SU-DHL-6 (cell line): Measurements from ENCODE around the gene OR6B2.

Experiments
- H2AFZ ChIP-seq: fragments of 200-600 bp; sonication (generic); 2 replicates; pipeline ENCODE4 v1.6.1; 2014; ENCODE audit warnings: low read depth, mild to moderate bottlenecking, moderate library complexity, mixed read lengths, antibody characterized with exemption, low read length; ENCODE audit not compliant: severe bottlenecking
- H3F3A ChIP-seq: fragments of 200-600 bp; shearing (Covaris generic); 2 replicates; pipeline ENCODE4 v1.6.0; 2016; ENCODE audit warnings: antibody characterized with exemption, mild to moderate bottlenecking; ENCODE audit not compliant: insufficient read depth
- H3K27ac ChIP-seq: fragments of 200-600 bp; sonication (generic); 2 replicates; pipeline ENCODE4 v1.5.1; 2016; ENCODE audit warnings: low read depth, mild to moderate bottlenecking, low read length, moderate library complexity, mixed read lengths
- H3K27me3 ChIP-seq: fragments of 200-600 bp; sonication (generic), shearing (Covaris generic); 2 replicates; pipeline ENCODE4 v1.6.0; 2014; ENCODE audit warnings: mild to moderate bottlenecking, low read length
- H3K36me3 ChIP-seq: fragments of 200-600 bp; sonication (generic); 2 replicates; pipeline ENCODE4 v1.6.1; 2014; ENCODE audit warnings: mild to moderate bottlenecking, low read length, mixed read lengths
- H3K4me2 ChIP-seq: fragments of 300-600, 200-600 bp; shearing (Covaris generic), sonication (generic); 2 replicates; pipeline ENCODE4 v1.6.0; 2014; ENCODE audit warnings: low read length, low read depth, mild to moderate bottlenecking; ENCODE audit not compliant: poor library complexity, severe bottlenecking
- H3K4me3 ChIP-seq: fragments of 200-600 bp; sonication (generic); 2 replicates; pipeline ENCODE4 v1.5.1; 2014; ENCODE audit warnings: antibody characterized with exemption, low read length, mild to moderate bottlenecking, mixed read lengths; ENCODE audit not compliant: insufficient read depth, poor library complexity, severe bottlenecking
- H3K79me2 ChIP-seq: fragments of 200-600 bp; sonication (generic); 2 replicates; pipeline ENCODE4 v1.6.1; 2014; ENCODE audit warnings: mild to moderate bottlenecking, low read length, moderate library complexity; ENCODE audit not compliant: insufficient read depth
- H3K9ac ChIP-seq: fragments of 200-600 bp; sonication (generic); 2 replicates; pipeline ENCODE4 v1.7.0; 2014; ENCODE audit warnings: mild to moderate bottlenecking, low read length
- H3K9me2 ChIP-seq: fragments of 200-600 bp; sonication (generic); replicated peaks from 2 replicates; pipeline ENCODE4 v1.6.1; 2014; ENCODE audit warnings: low read length; ENCODE audit not compliant: insufficient read depth
- H3K9me3 ChIP-seq: fragments of 200-600 bp; sonication (generic); 2 replicates; pipeline ENCODE4 v1.6.1; 2014; ENCODE audit warnings: low read length, mixed read lengths; ENCODE audit not compliant: insufficient read depth
- H4K20me1 ChIP-seq: fragments of 200-600 bp; sonication (generic); 2 replicates; pipeline ENCODE4 v1.6.1; 2014; ENCODE audit warnings: low read depth, mild to moderate bottlenecking, antibody characterized with exemption, low read length, moderate library complexity, mixed read lengths
- EZH2phosphoT487 ChIP-seq: fragments of 200-600 bp; sonication (generic), shearing (Covaris generic); conservative IDR thresholded peaks from 2 replicates; pipeline ENCODE4 v1.6.1; 2018; ENCODE audit warnings: mild to moderate bottlenecking, antibody characterized with exemption, low read length, moderate library complexity, mixed read lengths
- TF ChIP-seq, protein P1 (sequence below): fragments of 200-600 bp; sonication (generic); IDR thresholded peaks from one replicate; pipeline ENCODE4 v1.5.1; 2017; ENCODE audit warnings: antibody characterized with exemption, mild to moderate bottlenecking, low read length, moderate library complexity; ENCODE audit not compliant: insufficient read depth, poor library complexity, severe bottlenecking

The OR6B2 gene

DNA sequence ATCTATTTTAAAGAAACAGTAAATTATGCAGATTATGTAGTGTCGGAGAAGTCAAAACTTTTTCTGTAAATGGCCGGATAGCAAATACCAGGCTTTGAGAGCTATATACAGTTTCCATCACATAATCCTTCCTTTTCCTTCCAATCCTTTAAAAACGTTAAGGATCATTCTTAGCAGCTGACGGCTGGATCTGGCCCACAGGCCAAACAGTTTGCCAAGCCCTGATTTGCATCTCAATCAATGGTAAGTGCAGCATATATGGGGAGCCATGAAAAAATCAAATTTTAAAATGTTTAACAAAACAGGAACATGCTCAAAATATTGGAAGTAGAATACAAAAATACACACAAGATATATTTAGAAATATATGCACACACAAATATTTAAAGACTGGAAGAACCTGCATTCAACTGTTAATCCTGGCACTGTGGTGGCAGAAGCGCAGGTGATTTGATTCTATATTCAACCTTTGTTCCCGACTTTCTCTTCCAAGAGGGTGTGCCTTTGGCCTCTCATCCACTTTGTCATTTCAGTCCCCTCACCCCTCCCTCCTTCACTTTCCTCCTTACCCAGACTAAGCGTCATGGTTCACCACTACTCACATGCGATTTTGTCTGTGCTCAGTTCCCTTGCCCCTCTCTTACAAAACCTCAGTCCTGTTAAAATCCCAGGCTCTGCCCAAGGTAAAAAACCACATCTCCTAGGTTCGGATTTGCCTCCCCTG, 32.4 kb downstream of the OR6B2 start:
- Histone ChIP-seq H3K4me2 (no peak overlapping the region), H4K20me1 (no peaks in the 10 kb centered on the region), H3K79me2 (no peaks in the 10 kb centered on the region), H3K4me3 (no peak overlapping the region), H3K27me3 (no peaks in the 10 kb centered on the region), H3K9ac (no peak overlapping the region), H3K36me3 (0 out of 2 replicates have a peak, but pooled peaks cover 4% of the 10 kb centered on the region), H2AFZ (no peak overlapping the region), H3K9me3 (no peaks in the 10 kb centered on the region), H3F3A (no peaks in the 10 kb centered on the region), H3K9me2 (no peaks in the 10 kb centered on the region), H3K27ac (no peak overlapping the region)
- TF ChIP-seq, protein P1, sequence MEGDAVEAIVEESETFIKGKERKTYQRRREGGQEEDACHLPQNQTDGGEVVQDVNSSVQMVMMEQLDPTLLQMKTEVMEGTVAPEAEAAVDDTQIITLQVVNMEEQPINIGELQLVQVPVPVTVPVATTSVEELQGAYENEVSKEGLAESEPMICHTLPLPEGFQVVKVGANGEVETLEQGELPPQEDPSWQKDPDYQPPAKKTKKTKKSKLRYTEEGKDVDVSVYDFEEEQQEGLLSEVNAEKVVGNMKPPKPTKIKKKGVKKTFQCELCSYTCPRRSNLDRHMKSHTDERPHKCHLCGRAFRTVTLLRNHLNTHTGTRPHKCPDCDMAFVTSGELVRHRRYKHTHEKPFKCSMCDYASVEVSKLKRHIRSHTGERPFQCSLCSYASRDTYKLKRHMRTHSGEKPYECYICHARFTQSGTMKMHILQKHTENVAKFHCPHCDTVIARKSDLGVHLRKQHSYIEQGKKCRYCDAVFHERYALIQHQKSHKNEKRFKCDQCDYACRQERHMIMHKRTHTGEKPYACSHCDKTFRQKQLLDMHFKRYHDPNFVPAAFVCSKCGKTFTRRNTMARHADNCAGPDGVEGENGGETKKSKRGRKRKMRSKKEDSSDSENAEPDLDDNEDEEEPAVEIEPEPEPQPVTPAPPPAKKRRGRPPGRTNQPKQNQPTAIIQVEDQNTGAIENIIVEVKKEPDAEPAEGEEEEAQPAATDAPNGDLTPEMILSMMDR = no peak
- no peak for TF ChIP-seq EZH2phosphoT487

DNA sequence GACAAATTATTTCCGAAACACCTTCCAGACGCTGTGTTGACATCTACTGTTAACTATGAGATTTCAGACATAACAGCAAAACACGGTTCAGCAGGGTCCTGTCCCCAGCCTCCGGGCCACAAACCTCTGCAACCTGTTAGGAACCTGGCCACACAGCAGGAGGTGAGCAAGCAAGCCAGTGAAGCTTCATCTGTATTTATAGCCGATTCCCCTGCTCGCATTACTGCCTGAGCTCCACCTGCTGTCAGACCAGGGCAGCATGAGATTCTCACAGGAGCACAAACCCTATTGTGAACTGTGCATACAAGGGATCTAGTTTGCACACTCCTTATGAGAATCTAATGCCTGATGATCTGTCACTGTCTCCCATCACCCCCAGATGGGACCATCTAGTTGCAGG, 36.1 kb downstream of the OR6B2 start:
- H3K4me3 ChIP-seq = no peak overlapping the region
- H3K9me2 ChIP-seq = no peaks in the 10 kb centered on the region
- H2AFZ ChIP-seq = no peak overlapping the region
- no peaks in the 10 kb centered on the region for H4K20me1 ChIP-seq
- no peak overlapping the region for H3K9ac ChIP-seq
- H3K36me3 ChIP-seq = no peaks in the 10 kb centered on the region; the same call in 1 of the 2 replicates
- TF ChIP-seq EZH2phosphoT487 = no peak
- TF ChIP-seq, protein P1 = no peak
- peaks cover 8% of the 10 kb centered on the region for H3F3A ChIP-seq
- H3K27me3 ChIP-seq = no peaks in the 10 kb centered on the region
- H3K4me2 ChIP-seq = no peak overlapping the region
- H3K27ac ChIP-seq = no peak overlapping the region
- no peaks in the 10 kb centered on the region for H3K9me3 ChIP-seq
- no peaks in the 10 kb centered on the region for H3K79me2 ChIP-seq

DNA sequence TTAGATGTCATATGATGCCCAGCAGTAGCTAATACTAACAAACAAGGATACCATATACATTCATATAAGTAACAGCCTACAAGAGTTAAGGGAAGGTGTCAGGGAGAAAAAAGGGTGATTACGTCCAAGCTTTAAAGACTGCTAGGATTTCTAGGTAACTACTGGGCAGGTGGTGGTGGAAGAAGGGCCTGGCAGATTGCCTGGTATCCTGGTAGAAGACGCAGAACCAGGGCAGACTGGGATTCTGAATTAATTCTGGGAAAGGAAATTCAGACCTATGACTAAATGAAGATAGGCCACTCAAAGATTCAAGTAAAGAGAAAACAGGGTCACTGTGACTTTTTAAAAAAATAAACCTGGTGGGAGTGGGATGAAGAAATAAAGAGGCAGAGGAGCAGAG, 36.9 kb downstream of the OR6B2 start:
- Histone ChIP-seq H3K9ac (no peak overlapping the region), H2AFZ (no peak overlapping the region), H4K20me1 (no peaks in the 10 kb centered on the region), H3K4me3 (no peak overlapping the region), H3K27ac (no peak overlapping the region), H3K36me3 (no peaks in the 10 kb centered on the region; the same call in 1 of the 2 replicates), H3K27me3 (no peaks in the 10 kb centered on the region), H3F3A (peaks cover 8% of the 10 kb centered on the region), H3K9me3 (no peaks in the 10 kb centered on the region), H3K79me2 (no peaks in the 10 kb centered on the region), H3K4me2 (no peak overlapping the region), H3K9me2 (no peaks in the 10 kb centered on the region)
- TF ChIP-seq, protein P1 = no peak
- no peak for TF ChIP-seq EZH2phosphoT487
